DOHH2 (cell line): Measurements from ENCODE around the gene GUCY1A2.

Experiments
- H3F3A ChIP-seq: fragments of 200-600 bp; sonication (generic), shearing (Covaris generic); 2 replicates; pipeline ENCODE4 v1.6.0; 2016; ENCODE audit warnings: antibody characterized with exemption, mild to moderate bottlenecking; ENCODE audit not compliant: control insufficient read depth, insufficient read depth
- H3K27ac ChIP-seq: fragments of 200-600 bp; sonication (generic); 2 replicates; pipeline ENCODE4 v1.5.1; 2014; ENCODE audit warnings: low read depth, mild to moderate bottlenecking, low read length, moderate library complexity
- H3K27me3 ChIP-seq: fragments of 200-600 bp; sonication (generic); 2 replicates; pipeline ENCODE4 v1.6.1; 2014; ENCODE audit warnings: mild to moderate bottlenecking, low read length, mixed read lengths; ENCODE audit not compliant: control insufficient read depth
- H3K36me3 ChIP-seq: fragments of 200-600 bp; sonication (generic); 2 replicates; pipeline ENCODE4 v1.6.1; 2014; ENCODE audit warnings: mild to moderate bottlenecking, low read length, moderate library complexity, mixed read lengths; ENCODE audit not compliant: control insufficient read depth
- H3K4me1 ChIP-seq: fragments of 200-600 bp; sonication (generic); 2 replicates; pipeline ENCODE4 v1.6.1; 2014; ENCODE audit warnings: mild to moderate bottlenecking, low read length, mixed read lengths; ENCODE audit not compliant: control insufficient read depth
- H3K4me2 ChIP-seq: fragments of 200-600 bp; sonication (generic); 2 replicates; pipeline ENCODE4 v1.6.0; 2014; ENCODE audit warnings: mild to moderate bottlenecking, low read length, moderate library complexity
- H3K4me3 ChIP-seq: fragments of 200-600 bp; sonication (generic); 2 replicates; pipeline ENCODE4 v1.5.1; 2014; ENCODE audit warnings: mild to moderate bottlenecking, low read length, mixed read lengths
- H3K79me2 ChIP-seq: fragments of 200-600 bp; sonication (generic); 2 replicates; pipeline ENCODE4 v1.6.1; 2014; ENCODE audit warnings: mild to moderate bottlenecking, low read length, mixed read lengths; ENCODE audit not compliant: control insufficient read depth
- H3K9me2 ChIP-seq: fragments of 200-600 bp; sonication (generic); replicated peaks from 2 replicates; pipeline ENCODE4 v1.6.1; 2014; ENCODE audit warnings: mild to moderate bottlenecking, low read length, mixed read lengths; ENCODE audit not compliant: control insufficient read depth
- H3K9me3 ChIP-seq: fragments of 200-600 bp; sonication (generic); 2 replicates; pipeline ENCODE4 v1.6.1; 2014; ENCODE audit warnings: antibody characterized with exemption, low read length, mixed read lengths; ENCODE audit not compliant: control insufficient read depth, insufficient read depth
- H4K20me1 ChIP-seq: fragments of 200-600 bp; sonication (generic); 2 replicates; pipeline ENCODE4 v1.6.0; 2014; ENCODE audit warnings: low read depth, mild to moderate bottlenecking, antibody characterized with exemption, low read length, moderate library complexity; ENCODE audit not compliant: control insufficient read depth, insufficient read depth
- EZH2phosphoT487 ChIP-seq: fragments of 200-600 bp; sonication (generic); IDR thresholded peaks from 2 replicates; pipeline ENCODE4 v1.6.1; 2017; ENCODE audit warnings: borderline replicate concordance, mild to moderate bottlenecking, antibody characterized with exemption, low read length, moderate library complexity, mixed read lengths
- TF ChIP-seq, protein P1 (sequence below): fragments of 200-600 bp; sonication (generic); IDR thresholded peaks from one replicate; pipeline ENCODE4 v1.5.1; 2014; ENCODE audit warnings: antibody characterized with exemption, mild to moderate bottlenecking, low read depth, low read length; ENCODE audit not compliant: poor library complexity, severe bottlenecking

Gene GUCY1A2

DNA sequence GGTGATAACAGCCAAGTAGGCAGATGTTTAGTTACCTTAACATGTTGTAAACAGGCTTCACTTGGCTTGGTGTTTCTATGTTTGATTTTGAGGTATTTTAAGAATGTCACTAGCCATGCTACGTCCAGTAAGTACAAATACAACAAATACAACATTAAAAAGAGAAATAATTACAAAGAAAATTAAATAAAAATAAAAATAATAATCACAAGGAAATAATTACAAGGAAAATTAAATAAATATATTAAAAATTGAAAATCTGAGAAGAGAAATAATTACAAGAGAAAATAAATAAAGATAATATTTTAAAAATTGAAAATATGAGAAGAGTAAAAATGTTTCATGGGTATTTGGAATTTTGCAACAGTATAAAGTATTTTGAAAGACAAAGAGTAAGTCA is 103.9 kb downstream of the GUCY1A2 start:
- H3K4me1 ChIP-seq = no peaks in the 10 kb centered on the region
- no peaks in the 10 kb centered on the region for H4K20me1 ChIP-seq
- H3K9me3 ChIP-seq = no peaks in the 10 kb centered on the region
- H3K4me2 ChIP-seq = no peak overlapping the region
- H3K79me2 ChIP-seq = no peaks in the 10 kb centered on the region
- H3K4me3 ChIP-seq = no peak overlapping the region
- TF ChIP-seq, protein P1, sequence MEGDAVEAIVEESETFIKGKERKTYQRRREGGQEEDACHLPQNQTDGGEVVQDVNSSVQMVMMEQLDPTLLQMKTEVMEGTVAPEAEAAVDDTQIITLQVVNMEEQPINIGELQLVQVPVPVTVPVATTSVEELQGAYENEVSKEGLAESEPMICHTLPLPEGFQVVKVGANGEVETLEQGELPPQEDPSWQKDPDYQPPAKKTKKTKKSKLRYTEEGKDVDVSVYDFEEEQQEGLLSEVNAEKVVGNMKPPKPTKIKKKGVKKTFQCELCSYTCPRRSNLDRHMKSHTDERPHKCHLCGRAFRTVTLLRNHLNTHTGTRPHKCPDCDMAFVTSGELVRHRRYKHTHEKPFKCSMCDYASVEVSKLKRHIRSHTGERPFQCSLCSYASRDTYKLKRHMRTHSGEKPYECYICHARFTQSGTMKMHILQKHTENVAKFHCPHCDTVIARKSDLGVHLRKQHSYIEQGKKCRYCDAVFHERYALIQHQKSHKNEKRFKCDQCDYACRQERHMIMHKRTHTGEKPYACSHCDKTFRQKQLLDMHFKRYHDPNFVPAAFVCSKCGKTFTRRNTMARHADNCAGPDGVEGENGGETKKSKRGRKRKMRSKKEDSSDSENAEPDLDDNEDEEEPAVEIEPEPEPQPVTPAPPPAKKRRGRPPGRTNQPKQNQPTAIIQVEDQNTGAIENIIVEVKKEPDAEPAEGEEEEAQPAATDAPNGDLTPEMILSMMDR = no peak
- TF ChIP-seq EZH2phosphoT487 = no peak
- no peaks in the 10 kb centered on the region for H3K9me2 ChIP-seq
- H3K27ac ChIP-seq = no peak overlapping the region
- no peaks in the 10 kb centered on the region for H3K36me3 ChIP-seq
- no peaks in the 10 kb centered on the region for H3F3A ChIP-seq
- no peaks in the 10 kb centered on the region for H3K27me3 ChIP-seq

DNA sequence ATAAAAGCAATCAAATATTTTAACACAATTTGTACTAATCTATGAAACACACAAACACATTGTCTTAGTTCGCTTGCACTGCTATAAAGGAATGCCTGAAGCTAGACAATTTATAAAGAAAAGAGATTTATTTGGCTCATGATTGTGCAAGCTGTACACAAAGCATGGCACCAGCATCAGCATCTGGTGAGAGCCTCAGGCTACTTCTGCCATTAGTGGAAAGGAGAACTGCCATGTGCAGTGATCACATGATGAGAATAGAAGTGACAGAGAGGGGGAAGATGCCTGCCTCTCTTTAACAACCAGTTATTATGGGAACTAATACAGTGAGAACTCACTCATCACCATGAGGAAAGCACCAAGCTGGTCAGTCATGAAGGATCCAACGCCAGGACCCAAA is 105.1 kb downstream of the GUCY1A2 start:
- Histone ChIP-seq H3K4me3 (no peak overlapping the region), H3K36me3 (no peaks in the 10 kb centered on the region), H3K9me2 (no peaks in the 10 kb centered on the region), H3K4me1 (no peaks in the 10 kb centered on the region), H3K4me2 (no peak overlapping the region), H4K20me1 (no peaks in the 10 kb centered on the region), H3K27me3 (no peaks in the 10 kb centered on the region), H3K79me2 (no peaks in the 10 kb centered on the region), H3K9me3 (no peaks in the 10 kb centered on the region), H3F3A (no peaks in the 10 kb centered on the region), H3K27ac (no peak overlapping the region)
- TF ChIP-seq EZH2phosphoT487 = no peak
- TF ChIP-seq, protein P1 = no peak

DNA sequence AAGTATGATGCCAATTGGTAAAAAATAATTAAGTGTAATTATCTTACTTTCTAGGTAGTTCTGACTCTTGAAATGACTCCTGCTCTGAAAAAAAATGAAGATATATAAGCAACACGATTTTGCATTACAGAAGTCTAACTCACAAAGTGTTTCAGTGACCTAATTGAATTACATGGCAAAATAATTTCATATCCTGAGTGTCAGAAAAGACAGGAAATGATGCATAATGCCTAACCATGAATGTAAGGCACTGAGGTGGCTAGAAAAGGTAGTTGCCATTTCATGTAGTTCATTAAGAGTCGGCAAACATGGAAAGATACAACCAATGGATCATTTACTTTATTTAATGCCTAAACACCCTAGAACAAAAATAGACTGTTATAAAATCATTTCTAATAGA is 113.5 kb downstream of the GUCY1A2 start:
- H3K36me3 ChIP-seq = no peaks in the 10 kb centered on the region
- no peaks in the 10 kb centered on the region for H3K79me2 ChIP-seq
- no peak overlapping the region for H3K4me3 ChIP-seq
- H3K9me2 ChIP-seq = no peaks in the 10 kb centered on the region
- H3K4me1 ChIP-seq = no peaks in the 10 kb centered on the region
- TF ChIP-seq, protein P1 = no peak
- TF ChIP-seq EZH2phosphoT487 = no peak
- H3K27me3 ChIP-seq = no peaks in the 10 kb centered on the region
- no peaks in the 10 kb centered on the region for H4K20me1 ChIP-seq
- no peak overlapping the region for H3K27ac ChIP-seq
- no peaks in the 10 kb centered on the region for H3K9me3 ChIP-seq
- H3F3A ChIP-seq = no peaks in the 10 kb centered on the region
- no peak overlapping the region for H3K4me2 ChIP-seq

DNA sequence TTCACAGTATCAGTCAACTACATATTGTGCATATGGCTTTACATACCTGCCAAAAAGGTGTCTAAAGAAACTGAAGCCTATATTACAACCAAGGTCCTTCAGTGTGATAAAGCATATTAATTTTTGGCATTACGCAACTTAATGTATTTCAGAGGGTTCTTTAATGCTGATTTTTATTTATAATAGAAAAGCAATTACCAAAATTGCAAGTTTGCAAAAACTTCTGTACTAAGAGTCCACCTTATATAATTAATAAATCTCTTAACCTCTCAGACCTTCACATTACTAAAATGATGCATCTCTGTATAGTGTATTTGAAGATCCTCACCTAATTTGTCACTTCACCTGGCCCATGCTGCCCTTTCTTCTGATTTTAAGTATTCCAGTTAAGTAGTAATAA is 128.6 kb downstream of the GUCY1A2 start:
- H3K27me3 ChIP-seq = no peaks in the 10 kb centered on the region
- no peak overlapping the region for H3K4me3 ChIP-seq
- H3K27ac ChIP-seq = no peak overlapping the region
- no peaks in the 10 kb centered on the region for H3K4me1 ChIP-seq
- no peaks in the 10 kb centered on the region for H3K9me2 ChIP-seq
- TF ChIP-seq EZH2phosphoT487 = no peak
- no peaks in the 10 kb centered on the region for H3K36me3 ChIP-seq
- no peak overlapping the region for H3K4me2 ChIP-seq
- H3K9me3 ChIP-seq = no peaks in the 10 kb centered on the region
- no peaks in the 10 kb centered on the region for H3K79me2 ChIP-seq
- H4K20me1 ChIP-seq = no peaks in the 10 kb centered on the region
- no peaks in the 10 kb centered on the region for H3F3A ChIP-seq
